SKM-1 treated with dmso at 0.1 percent for 144 hours (cell line): ENCODE results near the gene CCDC154.

ENCODE experiments used
- DNase-seq: peaks from one replicate; lab custom pipeline; 2025; ENCODE audit not compliant: unreplicated experiment; lab: John Stamatoyannopoulos, UW

The CCDC154 gene

DNA sequence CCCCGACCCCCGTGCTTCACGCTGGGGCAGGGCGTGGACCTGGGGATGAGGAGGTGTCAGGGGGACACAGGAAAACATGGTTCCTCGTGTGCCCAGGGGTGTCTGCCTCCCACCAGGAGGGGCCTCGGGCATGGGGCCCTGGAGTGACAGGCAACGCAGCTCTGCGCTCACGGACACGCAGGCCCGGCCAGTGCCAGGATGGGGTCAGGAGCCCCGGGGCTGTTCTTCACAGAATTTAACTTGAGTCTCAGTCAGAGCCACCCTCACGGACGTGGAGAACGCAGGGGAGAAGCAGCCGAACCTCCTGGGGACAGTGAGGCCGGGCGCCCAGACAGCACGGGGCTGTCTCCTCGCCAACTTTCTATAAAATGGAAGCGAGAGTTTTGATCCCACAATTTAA, 46.6 kb downstream of the CCDC154 start:
- DNase-seq, result no peak

DNA sequence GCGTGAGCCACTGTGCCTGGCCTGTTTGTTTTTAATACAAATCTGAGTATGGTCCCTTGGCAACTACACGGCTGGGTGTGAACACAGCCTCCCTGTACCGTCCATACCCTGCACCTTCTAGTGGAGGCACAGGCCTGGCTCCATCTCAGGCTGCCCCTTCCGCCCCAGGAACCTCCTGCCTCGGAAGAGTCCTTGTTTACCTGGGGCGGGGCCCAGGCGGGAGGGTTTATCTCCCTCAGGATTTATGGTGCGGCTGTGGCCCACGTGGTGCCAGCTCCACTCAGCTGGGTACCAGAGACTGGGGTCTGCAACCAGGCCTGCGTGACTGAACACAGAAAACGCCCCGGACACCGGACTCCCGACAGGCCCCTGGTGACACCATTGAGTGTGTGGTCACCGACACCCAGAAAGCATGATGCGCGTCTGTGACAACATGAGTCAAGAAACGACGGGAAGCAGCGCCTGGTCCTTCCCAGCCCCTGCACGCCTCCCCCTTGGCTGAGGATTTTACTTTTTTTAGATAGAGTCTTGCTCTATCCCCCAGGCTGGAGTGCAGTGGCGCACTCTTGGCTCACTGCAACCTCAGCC, 48.8 kb downstream of the CCDC154 start:
- DNase-seq, result no peak

DNA sequence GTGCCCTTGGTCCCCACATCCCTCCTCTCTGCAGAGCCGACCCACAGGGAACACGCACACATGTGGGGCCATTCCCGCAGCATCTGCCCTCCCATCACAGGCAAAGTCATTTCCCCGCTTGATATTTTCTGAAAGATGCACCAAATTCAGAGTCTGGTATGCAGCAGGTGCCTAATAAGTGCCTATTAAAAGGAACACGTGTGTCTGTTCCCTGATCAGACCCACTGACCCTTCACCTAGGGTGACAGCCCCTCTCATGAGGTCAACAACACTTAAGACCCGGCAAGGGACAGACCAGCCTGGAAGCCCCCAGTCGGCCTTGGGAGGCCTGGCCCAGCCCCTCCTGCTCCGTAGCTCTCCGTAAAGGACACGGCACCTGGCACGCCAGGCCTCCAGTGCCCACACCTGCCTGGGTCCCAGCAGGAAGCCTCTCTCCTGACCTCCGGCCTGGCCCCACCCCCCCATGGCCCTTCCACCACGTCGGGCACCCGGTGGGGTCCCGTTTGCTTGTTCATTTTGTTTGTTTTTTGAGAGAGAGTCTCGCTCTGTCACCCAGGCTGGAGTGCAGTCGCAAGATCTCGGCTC, 49.9 kb downstream of the CCDC154 start:
- no peak for DNase-seq

DNA sequence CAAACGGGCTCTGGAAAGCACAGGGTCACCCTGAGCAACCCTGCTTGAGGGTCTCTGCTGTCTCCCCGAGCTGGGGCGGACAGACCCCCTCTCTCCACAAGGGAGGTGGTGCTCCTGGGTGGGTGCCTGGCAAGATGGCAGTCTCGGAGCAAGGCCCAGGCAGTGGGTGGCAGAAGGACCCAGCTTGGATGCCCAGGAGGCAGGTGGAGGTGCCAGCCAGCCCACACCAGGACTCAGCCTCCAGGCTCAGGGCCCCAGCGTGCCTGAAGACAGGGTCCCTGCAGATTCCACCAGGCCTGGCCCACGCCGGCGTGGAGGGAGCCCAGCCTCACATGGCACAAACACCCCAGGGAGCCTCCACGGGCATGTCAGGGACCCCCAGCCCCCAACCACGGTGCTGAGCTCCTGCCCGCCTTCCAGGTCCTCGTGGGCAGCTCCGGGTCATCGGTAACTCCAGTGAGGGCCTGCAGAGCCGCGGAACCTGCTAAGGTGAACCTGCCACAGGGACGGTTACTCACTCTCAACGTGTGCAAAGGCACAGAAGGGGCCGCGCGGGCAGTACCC, 50.7 kb downstream of the CCDC154 start:
- no peak for DNase-seq

DNA sequence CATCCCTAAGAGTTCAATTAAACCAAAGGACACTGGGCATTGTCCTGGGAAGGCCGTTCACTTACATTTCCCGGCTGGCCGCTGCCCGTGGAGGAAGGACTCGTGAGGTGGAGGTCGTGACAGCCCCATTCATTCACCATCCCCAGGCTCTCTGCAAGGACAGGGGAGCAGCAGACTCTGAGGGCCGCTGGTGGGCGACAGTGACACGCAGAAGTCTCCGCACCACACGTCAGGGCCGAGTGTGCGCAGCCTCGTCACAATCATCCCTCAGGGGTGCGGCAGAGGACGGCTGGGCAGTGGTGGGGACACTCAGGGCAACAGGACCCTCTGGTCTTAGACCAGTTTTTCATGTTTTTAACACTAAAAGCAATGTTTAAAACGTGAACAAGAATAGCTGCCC, 51.5 kb downstream of the CCDC154 start:
- DNase-seq, result no peak

DNA sequence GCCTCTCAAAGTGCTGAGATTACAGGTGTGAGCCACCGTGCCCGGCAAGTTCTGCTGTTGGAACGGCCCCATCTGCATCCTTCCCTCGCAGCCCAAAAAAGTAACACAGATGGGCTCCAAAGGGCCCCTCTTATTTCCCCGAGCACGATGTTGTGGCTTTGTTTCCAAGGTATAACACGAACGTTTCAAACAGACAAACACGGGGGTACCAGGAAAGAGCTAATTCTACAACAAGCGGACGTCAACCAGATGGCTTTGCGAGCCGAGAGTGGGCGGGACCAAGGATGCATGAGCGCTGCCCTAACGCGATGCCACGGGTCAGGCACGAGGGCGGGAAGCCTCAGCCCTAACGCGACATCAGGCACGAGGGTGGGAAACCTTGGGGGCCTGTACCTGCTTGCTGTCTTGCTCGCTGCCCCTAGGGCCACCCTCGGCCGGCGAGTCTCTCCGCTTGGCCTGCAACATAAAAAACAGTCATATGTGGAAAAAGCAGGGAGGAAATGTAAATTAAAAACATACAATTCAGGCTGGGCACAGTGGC, 54.0 kb downstream of the CCDC154 start:
- DNase-seq, result no peak

DNA sequence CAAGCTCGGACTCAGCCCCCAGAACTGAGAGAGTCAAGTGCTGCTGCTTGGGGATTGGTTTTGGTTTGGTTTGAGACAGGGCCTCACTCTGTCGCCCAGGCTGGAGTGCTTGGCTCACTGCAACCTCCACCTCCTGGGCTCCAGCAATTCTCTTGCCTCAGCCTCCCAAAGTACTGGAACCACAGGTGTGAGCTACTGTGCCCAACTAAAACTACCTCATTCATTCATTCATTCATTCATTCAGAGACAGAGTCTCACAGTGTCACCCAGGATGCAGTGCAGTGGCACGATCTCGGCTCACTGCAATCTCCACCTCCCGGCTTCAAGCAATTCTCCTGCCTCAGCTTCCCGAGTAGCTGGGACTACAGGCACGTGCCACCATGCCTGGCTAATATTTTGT, 54.6 kb downstream of the CCDC154 start:
- no peak for DNase-seq

DNA sequence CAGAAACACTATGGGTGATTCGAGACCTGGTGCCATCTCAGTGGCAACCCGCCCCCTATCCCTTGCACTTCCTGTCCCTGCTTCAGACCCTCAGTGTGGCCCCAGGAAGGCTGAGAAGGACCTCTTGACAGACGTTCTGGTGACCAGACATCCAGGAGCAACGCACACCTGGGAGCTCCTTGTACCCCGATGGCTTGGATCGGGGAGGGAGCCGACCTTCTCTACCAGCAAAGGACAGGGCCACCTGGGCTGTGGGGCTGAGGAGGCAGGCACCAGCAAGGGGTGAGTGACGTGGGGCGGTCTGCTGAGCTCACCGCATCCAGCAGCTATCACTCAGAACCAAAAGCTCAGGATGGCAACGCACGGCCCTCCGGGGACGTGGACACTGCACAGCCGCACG, 57.0 kb downstream of the CCDC154 start:
- DNase-seq, result no peak

DNA sequence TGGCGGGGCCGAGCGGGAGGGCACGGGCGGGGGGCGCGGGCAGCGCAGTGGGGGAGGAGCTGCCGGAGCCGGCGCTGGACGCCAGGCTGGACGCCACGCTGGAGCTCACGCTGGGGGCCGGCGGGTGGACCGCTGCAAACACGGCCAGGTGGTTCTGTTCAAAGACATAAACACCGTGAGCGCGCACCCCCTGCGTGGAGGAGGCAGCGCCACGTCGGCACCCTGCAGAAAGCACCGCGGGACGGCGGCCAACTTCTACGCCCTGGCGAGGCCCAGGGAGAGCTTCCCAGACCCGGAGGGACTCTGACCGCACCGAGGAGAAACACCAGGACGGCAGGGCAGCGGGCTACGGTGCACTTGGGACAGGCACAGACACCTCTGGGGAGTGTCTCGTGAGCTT, 59.1 kb downstream of the CCDC154 start:
- DNase-seq, result no peak
